Measurements from ENCODE around the gene BORA.
"Not testable (repeated sequence)": the region's sequence is repeated elsewhere in the genome, so short reads cannot be mapped to it uniquely, and the experiment has no call there.

GRCh38 chr13:72784679-72785078, 57.0 kb downstream of the BORA start:
- TF ChIP-seq CTCF, POLR2A (IDR thresholded peaks at IDR 0.05): not testable (repeated sequence)
